ENCODE data around the gene CFAP68.

DNA sequence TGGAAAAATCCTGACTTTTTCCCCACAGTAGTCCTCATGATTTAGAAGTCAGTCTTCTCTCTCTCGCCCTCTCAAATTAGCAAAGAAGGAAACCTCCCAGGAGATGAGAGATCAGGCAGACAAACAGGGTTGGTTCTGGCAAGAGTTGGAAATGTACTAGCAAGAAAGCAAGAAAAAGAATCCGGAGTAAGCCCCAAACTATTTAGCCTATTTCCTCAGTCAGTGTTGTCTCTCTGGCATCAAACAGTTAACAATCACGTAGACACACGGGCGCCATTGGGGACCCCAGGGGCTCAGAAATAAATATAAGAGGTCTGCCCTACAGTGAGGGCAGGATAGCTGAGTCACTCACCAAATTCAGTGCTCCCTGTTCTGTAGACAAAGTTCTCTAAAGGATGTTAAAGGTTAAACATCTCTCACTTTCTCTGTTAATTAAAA lies 44.0 kb downstream of the CFAP68 start:
- no peak for TF ChIP-seq POLR2A (IDR thresholded peaks at IDR 0.05)
- TF ChIP-seq, protein P1, sequence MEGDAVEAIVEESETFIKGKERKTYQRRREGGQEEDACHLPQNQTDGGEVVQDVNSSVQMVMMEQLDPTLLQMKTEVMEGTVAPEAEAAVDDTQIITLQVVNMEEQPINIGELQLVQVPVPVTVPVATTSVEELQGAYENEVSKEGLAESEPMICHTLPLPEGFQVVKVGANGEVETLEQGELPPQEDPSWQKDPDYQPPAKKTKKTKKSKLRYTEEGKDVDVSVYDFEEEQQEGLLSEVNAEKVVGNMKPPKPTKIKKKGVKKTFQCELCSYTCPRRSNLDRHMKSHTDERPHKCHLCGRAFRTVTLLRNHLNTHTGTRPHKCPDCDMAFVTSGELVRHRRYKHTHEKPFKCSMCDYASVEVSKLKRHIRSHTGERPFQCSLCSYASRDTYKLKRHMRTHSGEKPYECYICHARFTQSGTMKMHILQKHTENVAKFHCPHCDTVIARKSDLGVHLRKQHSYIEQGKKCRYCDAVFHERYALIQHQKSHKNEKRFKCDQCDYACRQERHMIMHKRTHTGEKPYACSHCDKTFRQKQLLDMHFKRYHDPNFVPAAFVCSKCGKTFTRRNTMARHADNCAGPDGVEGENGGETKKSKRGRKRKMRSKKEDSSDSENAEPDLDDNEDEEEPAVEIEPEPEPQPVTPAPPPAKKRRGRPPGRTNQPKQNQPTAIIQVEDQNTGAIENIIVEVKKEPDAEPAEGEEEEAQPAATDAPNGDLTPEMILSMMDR (IDR thresholded peaks at IDR 0.05) = no peak
